Activated CD8-positive, alpha-beta memory T cell treated with anti-CD3 and anti-CD28 coated beads, Interleukin-2, amount 50 U/mL, for 4 hours (primary cell): ENCODE measurements around the gene C5orf24.
"Not testable (repeated sequence)": the region's sequence is repeated elsewhere in the genome, so short reads cannot be mapped to it uniquely, and the experiment has no call there.

Source experiments
- DNase-seq: peaks from one replicate; pipeline ENCODE4 v3.0.0-alpha.2; 2020

Gene C5orf24

DNA sequence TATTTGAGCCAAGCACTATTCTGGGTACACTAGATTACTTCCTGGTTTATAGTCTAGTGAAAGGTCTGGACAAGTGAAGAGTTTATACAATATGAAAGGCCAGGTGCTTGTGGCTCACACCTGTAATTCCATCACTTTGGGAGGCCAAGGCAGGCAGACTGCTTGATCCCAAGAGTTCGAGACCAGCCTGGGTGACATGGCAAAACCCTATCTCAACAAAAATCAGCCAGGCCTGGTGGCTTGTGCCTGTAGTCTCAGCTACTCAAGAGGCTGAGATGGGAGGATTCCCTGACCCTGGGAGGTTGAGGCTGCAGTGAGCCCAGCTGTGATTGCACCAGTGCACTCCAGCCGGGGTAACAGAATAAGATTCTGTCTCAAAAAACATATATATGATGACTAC lies 18.9 kb downstream of the C5orf24 start:
- DNase-seq: no peak

DNA sequence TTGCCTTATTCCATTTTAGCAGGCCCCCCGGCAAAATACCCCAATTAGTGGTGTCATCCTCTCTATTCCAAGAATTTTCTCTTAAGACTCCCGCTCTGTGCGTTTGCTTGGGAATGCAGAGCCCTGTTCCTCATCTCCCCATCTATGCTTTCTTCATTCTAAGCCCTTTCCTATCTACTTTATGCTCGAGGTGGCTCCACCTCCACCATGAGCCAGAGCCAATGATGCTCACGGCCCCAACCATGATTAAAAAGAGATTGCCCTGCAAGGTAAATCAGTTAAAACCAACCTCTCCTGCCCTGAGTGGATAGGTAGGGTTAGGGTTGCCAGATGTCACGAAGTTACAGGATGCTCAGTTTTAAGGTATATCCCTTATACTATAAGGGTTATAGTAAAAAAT lies 27.7 kb downstream of the C5orf24 start:
- no peak for DNase-seq

DNA sequence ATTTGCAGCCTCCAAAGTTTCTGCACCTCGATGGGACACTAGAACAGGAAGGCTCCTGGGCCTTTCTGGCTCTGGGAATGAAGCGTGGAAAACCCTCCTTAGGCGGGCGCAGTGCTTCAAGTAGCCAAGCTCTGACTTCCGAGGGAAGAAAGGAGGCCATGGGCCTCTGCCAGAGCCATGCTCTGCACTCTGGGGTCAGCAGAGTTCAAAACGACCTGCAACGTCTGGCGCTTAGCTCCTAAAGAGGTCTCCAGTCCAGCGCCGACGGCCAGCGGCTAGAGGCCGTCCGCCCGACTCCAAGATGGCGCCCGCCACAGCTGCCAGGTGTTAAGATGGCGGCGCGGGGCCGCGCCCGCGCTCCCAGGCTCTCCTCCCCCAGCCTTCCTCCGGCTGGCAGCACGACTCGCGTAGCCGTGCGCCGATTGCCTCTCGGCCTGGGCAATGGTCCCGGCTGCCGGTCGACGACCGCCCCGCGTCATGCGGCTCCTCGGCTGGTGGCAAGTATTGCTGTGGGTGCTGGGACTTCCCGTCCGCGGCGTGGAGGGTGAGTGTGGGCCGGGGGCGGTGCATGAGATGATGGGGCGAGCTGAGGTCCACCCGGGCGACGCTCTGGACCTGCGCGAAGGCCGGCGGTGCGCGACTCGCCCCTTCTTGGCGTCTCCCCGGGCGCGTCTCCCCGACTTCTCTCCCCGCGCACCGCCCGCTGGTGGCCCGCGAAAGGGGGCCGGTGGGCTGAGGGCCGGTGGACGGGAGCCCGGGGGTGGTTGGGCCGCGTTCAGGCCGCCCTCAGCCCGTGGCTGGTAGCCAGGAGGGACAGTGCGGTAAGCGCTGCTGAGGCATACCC lies 28.4 kb downstream of the C5orf24 start, which contains the start of gene TXNDC15:
Gene TXNDC15 (plus strand): TSS at position 385 of the 844 bp plus-strand sequence. CDS start 57 bp downstream, at position 442.
- peak; percentile 79 for DNase-seq

DNA sequence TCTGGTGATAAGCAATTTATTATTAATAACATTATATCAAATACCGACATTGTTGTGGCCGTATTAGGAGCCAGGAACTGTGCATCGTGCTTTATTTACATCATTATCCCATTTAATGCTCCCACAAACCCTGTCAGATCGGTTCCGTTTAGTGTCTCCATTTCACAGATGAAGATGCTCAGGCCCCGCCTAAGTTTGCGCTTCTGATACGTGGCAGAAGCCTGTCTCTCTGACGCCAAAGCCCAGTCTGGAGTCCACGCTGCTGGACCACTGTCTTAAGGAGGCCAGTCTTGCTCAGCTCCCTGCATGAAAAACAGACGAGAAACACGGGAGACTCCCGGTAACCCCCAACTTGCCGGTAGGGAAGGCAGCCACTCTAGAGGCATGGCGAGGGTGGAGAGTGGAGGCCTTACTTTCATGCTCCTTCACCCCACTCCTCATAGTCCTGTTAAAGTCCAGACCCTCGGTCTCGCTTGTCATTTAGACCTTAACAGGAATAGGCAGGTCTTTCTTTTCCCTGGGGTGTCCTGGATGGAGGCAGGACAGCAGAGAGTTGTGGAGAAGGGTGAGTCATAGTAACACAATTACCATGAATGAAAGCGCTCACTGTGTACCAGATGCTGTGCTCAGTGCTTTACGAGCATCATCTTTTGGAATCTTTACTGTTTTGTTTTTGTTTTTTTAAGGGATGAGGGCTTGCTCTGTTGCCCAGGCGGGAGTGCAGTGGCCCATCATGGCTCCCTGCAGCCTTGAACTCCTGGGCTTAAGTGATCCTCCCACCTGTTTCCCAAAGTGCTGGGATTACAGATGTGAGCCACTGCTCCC lies 29.3 kb downstream of the C5orf24 start:
- peak; percentile 26 for DNase-seq

DNA sequence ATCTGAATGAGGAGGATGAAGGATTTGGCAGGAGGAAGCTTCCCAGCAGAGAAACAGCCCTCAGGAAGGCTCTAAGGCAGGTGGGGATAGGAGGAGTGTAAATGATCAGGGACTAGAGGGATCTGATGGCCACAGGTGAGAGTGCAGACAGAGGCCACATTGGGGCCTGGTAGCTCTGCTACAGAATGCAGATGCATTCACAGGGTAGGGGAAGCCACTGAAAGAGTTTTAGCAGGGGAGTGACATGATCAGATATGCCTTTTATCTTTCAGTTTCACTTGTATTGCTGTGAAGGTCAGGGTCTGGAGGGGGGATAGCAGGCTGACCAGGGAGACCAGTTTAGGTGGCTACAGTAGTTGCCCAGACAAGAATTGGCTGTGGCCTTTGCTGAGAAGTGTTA lies 31.4 kb downstream of the C5orf24 start:
- DNase-seq: no peak

DNA sequence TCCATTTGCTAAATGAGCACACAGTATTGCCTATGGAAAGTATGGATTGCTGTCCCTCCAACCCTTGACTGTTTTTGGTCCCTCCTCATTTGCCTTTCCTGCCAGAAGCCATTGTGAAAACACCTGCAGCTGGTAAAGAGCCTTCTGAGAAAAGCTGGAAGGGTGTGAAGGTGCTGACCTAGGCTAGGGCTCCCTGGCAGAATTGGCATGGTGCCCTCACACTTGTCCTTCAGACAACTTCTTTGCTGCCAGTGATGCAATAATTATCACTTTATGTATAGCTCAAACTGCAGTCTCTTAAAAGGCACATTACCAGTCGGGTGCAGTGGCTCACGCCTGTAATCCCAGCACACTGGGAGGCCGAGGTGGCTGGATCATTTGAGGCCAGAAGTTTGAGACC lies 32.6 kb downstream of the C5orf24 start:
- no peak for DNase-seq

DNA sequence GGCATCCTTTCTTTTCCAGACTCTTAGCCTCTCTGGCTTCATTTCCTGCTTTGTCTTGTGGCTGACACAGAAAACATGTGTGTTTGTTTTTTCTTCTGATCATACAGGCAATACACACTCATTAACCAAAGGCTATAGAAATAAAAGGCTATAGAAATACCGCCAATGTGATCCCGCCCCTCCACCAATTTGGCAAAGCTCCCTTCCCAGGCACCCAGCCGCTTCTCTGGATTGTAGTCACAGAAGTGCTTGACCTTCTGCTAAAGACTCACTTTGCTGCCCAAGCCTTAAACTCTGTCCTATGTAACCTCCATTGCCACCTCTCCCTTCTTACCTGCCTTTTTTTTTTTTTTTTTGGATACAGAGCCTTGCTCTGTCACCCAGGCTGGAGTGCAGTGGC lies 33.7 kb downstream of the C5orf24 start:
- DNase-seq: no peak

DNA sequence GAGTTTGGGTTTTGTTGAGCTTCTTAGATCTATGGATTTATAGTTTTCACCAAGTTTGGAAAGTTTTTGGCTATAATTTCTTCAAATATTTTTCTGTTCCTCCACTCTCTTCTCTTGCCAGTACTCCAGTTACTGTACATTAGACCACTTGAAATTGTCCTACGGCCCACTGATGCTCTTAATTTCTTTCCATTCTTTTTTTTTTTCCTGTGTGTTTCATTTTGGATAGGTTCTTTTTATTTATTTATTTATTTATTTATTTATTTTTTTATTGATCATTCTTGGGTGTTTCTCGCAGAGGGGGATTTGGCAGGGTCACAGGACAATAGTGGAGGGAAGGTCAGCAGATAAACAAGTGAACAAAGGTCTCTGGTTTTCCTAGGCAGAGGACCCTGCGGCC lies 35.2 kb downstream of the C5orf24 start:
- not testable (repeated sequence) for DNase-seq

DNA sequence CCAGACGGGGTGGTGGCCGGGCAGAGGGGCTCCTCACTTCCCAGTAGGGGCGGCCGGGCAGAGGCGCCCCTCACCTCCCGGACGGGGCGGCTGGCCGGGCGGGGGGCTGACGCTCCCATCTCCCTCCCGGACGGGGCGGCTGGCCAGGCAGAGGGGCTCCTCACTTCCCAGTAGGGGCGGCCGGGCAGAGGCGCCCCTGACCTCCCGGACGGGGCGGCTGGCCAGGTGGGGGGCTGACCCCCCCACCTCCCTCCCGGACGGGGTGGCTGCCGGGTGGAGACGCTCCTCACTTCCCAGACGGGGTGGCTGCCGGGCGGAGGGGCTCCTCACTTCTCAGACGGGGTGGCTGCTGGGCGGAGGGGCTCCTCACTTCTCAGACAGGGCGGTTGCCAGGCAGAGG lies 35.9 kb downstream of the C5orf24 start:
- not testable (repeated sequence) for DNase-seq

DNA sequence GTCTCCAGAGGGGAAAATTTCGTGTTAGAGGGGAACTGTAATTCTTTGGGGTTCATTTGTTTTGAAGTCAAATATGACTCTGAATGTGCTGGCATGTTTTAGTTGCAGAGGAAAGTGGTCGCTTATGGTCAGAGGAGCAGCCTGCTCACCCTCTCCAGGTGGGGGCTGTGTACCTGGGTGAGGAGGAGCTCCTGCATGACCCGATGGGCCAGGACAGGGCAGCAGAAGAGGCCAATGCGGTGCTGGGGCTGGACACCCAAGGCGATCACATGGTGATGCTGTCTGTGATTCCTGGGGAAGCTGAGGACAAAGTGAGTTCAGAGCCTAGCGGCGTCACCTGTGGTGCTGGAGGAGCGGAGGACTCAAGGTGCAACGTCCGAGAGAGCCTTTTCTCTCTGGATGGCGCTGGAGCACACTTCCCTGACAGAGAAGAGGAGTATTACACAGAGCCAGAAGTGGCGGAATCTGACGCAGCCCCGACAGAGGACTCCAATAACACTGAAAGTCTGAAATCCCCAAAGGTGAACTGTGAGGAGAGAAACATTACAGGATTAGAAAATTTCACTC lies 41.9 kb downstream of the C5orf24 start:
- no peak for DNase-seq

DNA sequence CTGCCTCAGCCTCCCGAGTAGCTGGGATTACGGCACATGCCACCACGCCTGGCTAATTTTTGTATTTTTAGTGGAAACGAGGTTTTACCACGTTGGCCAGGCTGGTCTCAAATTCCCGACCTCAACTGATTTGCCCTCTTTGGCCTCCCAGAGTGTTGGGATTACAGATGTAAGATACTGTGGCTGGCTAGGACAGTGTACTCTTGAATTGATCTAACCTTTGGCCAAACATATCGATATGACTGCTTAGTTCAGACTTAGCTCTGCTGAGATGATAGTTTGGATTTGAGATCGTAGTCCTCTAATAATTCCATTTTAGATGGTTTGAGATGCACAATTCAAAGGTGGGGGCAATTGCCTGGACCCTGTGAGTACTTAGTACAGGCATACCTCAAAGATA lies 43.6 kb downstream of the C5orf24 start:
- no peak for DNase-seq

DNA sequence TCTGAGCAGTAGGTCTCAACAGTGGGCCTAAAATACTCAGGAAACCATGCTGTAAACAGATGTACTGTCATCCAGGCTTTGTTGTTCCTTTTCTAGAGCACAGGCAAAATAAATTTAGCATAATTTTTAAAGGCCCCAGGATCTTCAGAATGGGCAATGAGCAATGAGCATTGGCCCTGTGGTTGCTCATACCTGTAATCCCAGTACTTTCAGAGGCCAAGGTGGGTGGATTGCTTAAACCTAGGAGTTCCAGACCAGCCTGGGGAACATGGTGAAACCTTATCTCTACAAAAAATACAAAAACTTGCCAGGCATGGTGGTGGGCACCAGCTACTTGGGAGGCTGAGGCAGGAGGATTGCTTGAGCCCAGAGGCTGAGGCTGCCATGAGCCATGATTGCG lies 45.7 kb downstream of the C5orf24 start:
- no peak for DNase-seq

DNA sequence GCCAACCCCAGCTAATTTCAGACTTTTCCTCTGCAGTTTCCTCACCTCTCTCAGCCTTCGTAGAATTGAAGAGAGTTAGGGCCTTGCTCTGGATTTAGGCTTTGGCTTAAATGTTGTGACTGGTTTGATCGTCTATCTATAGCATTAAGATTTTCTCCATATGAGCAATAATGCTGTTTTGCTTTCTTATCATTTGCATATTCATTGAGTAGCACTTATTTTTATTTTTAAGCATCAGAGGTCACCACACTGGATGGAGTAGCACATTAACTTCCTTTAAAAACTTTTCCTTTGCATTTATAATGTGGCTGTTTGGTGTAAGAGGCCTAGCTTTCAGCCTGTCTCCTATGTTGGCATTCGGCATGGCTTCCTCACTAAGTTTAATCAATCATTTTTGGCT lies 46.5 kb downstream of the C5orf24 start:
- DNase-seq: no peak

DNA sequence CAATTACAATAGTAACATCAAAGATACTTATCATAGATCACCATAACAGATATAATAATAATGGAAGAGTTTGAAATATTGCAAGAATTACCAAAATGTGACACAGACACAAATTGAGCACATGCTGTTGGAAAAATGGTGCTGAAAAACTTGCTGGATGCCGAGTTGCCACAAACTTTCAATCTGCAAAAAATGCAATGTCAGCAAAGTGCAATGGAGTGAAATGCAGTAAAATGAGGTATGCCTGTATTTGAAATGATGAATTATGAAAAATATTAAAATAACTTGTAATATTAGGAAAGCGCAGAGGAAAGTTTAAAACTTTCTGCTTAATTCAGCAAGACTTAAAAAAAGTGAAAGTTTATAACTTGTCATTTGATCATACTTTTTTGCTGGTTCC lies 47.2 kb downstream of the C5orf24 start:
- DNase-seq: no peak

DNA sequence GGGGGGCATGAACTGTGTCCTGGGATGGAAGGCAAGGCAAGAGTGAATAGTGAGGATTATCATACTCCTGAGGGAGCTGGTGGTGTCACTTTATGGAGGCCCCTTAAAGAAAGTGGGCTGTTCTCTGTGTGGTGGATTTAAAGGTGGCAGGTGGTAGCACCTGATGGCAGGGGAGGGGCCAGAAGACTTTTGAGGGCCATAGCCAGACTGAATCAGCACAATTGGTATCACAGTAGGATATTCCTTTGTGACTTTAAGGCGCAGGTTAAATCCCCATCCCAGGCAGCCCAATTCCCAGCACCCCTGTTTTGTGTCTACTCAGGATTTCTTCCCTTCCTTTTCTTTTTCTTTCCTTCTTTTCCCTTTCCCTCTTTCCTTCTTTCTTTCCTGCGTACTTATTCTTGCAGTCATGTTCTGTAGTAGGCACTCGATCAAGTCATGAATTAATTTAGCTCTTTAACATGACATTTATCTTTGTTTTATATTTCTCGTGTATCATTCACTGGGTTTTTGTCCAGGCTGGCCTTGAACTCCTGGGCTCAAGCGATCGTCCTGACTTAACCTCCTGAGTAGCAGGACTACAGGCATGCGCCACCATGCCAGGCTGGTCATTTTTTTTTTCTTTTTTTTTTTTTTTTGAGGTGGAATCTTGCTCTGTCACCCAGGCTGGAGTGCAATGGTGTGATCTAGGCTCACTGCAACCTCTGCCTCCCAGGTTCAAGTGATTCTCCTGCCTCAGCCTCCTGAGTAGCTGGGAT lies 48.2 kb downstream of the C5orf24 start:
- DNase-seq: no peak

DNA sequence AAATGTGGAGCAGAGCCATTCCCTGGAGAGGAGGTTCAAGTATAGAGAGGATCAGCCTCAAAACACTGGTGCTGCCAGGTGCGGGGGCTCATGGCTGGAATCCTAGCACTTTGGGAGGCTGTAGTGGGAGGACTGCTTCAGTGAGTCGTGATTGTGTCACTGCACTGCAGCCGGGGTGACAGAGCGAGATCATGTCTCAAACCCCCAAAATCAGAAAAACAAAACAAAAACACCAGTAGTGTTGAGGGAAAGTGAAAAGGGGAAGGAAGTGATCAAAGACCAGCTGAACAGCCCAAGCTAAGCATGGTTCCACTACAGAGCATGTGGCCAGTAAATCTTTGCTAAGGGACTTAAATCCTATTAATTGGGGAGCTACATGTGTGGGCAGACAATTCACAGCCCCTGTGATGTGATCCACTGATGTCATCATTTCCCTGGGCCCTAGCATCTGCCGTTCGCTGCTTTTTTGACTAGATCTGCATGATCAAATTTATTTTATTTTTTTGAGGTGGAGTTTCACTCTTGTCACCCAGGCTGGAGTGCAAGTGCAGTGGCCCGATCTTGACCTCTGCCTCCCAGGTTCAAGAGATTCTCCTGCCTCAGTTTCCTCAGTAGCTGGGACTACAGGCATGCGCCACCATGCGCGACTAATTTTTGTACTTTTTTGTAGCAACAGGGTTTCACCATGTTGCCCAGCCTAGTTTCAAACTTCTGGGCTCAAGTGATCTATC lies 56.5 kb downstream of the C5orf24 start:
- DNase-seq: no peak

DNA sequence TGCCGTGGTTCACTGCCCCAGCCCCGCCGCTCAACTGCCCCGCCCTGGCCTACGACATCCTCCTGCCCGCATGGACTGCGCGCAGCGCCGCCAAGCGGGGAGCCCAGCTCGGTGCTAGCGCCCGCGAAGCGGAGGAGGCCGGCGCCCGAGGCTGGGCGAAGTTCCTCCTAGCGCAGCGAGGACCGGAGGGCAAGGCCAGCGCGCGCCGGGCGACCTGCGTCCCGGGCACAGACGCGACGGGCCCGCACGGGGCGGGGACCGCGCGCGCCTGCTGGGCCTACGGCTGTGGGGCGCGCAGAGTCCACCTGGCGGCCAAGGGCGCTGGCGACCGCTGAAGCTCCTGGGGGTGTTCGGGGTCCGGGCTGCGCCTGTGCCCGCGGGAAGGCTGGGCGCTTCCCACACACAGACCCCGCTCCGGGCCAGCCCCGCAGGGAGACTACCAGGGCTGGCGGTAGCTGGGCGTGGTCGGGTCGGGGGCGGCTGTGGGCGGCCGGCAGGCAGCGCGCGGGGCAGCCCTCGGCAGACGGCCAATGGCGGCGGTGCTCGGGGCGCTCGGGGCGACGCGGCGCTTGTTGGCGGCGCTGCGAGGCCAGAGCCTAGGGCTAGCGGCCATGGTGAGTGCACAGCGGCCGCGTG lies 59.0 kb downstream of the C5orf24 start, which contains the start of gene PCBD2:
Gene PCBD2 (plus strand): TSS at position 522 of the 636 bp plus-strand sequence. CDS start 9 bp downstream, at position 531.
- DNase-seq: peak; percentile 91

DNA sequence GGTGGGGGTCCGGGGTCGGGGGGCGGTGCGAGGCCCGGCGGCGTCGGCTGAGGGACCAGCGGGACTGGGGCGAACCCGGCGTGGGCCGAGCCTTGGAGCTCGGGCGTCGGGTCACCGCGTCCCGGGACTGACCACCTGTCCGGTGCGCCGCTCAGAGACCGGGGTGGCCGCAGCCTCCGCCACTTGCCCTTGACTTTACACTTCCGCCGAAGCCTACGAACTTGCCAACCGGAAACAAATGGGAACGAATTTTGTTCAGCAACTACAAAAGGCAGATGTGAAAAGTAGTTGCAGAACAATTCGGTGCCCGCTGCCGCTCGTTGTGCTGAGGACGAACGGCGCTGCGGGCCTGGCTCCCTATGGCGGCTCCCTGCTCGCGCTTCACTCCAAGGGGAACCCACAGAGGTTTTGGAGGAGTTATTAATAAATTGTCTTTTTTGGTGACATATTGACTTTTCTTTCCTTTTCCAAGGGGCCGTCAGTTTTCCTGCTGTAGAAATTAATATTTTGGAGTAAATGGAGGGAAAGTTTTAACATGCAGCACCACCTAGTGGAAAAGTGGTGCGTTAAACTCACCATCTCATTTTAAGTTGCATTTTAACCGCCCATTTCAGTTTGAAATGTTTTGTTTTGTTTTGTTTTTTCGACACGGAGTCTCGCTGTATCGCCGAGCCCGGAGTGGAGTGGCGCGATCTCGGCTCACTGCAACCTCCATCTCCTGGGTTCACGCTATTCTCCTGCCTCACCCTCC lies 59.7 kb downstream of the C5orf24 start:
- DNase-seq: peak; percentile 55

DNA sequence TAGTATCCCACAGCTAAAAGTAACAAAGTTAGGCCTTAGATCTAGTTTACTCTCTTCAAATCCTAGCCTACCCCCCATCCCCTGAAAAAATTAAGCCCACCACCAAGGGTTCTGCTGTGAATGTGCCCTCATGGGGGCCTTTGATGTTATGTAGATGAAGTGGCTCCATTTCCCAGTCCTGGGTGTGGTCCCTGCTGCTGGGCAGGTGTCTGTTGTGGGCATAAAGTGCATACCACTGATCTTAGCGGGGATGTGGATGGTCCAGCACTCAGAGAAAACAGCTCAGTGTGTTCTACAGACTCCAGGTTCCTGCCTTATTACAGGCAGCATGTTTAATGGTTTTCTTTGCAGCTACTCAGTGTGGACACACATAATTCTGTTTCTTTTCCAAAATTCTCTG lies 61.0 kb downstream of the C5orf24 start:
- DNase-seq: no peak
